K562 (cell line): Measurements from ENCODE around the gene ARFGEF2. TPM values are rescaled to one million over a fixed set of nuclear protein-coding genes. Genes with fewer than 3 reads are reported as not detected.

Experiments used
- ATAC-seq: fragments of 200-7000 bp; cut with Tn5 transposase; 3 replicates; pipeline ENCODE4 v1.9.1; 2020; ENCODE audit warnings: moderate library complexity
- BruUV-seq: library from RNA; stranded (reverse); fragments of 400-500 nt; replicated peaks from 2 replicates; lab custom pipeline; 2021; lab: Mats Ljungman, UMichigan
- CTCF ChIA-PET: fragments of 300-600 bp; formaldehyde crosslinking; extraction: SDS; loops from one replicate; lab custom pipeline; 2021; ENCODE audit warnings: low intra/inter-chr PET ratio; lab: Yijun Ruan, JAX
- POLR2A ChIA-PET: fragments of 300-600, 350-650 bp; sonication (Branson Sonifier 250); formaldehyde crosslinking; extraction: SDS; loops from one replicate; lab custom pipeline; 2021; ENCODE audit warnings: antibody characterized with exemption, inconsistent platforms; lab: Yijun Ruan, JAX
- DNase-seq, 4 experiments: peaks; one replicate each; pipeline versions ENCODE4 v3.0.0 to v3.0.0-alpha.2; 2011 to 2018; ENCODE audit warnings: low spot score in 3 of 4, mixed read lengths in 3 of 4; ENCODE audit errors: extremely low read depth in 1 of 4
- FAIRE-seq: peaks from 2 replicates; lab custom pipeline; 2011; peaks lifted over from hg19 to GRCh38; lab: Jason Lieb, UNC
- H2AFZ ChIP-seq: 2 replicates; pipeline ENCODE4 v1.6.0; 2011; ENCODE audit warnings: low read depth, low read length, control low read depth, inconsistent platforms
- H3K27ac ChIP-seq: fragments of 200-600 bp; 3 replicates; pipeline ENCODE4 v1.8.0; 2011; ENCODE audit warnings: low read depth, mild to moderate bottlenecking, control low read depth, inconsistent platforms, low read length, moderate library complexity, mixed read lengths; ENCODE audit errors: extremely low read depth
- H3K27me3 ChIP-seq, 2 experiments: fragments of 300-600 bp in 1 of 2; 2 replicates in 1 of 2; 3 replicates in 1 of 2; pipeline versions ENCODE4 v1.6.0 to v1.8.0; 2011; ENCODE audit warnings: inconsistent platforms in 2 of 2, low read length in 2 of 2, mild to moderate bottlenecking in 1 of 2, mixed read lengths in 1 of 2, moderate library complexity in 1 of 2; ENCODE audit not compliant: control insufficient read depth in 2 of 2, insufficient read depth in 2 of 2
- H3K36me3 ChIP-seq: fragments of 300-600 bp; 3 replicates; pipeline ENCODE4 v1.8.0; 2011; ENCODE audit warnings: mild to moderate bottlenecking, low read length, inconsistent platforms; ENCODE audit not compliant: control insufficient read depth, insufficient read depth
- H3K4me1 ChIP-seq, 2 experiments: fragments of 200-600 bp in 1 of 2; replicated peaks in 1 of 2; 2 replicates in 1 of 2; 3 replicates in 1 of 2; pipeline versions ENCODE4 v1.5.1 to v1.8.0; 2011; ENCODE audit warnings: inconsistent platforms in 2 of 2, low read length in 2 of 2, mild to moderate bottlenecking in 1 of 2, mixed read lengths in 1 of 2, moderate library complexity in 1 of 2; ENCODE audit not compliant: control insufficient read depth in 2 of 2, insufficient read depth in 2 of 2
- H3K4me2 ChIP-seq: 2 replicates; pipeline ENCODE4 v1.6.1; 2011; ENCODE audit warnings: low read length, control low read depth, inconsistent platforms, mixed read lengths; ENCODE audit not compliant: insufficient read depth
- H3K4me3 ChIP-seq: fragments of 200-600 bp; sonication (generic), shearing (Covaris generic); 2 replicates; pipeline ENCODE4 v1.5.1; 2016; ENCODE audit warnings: control low read depth, inconsistent platforms
- H3K79me2 ChIP-seq: fragments of 200-600 bp; 3 replicates; pipeline ENCODE4 v1.8.0; 2011; ENCODE audit warnings: low read length, inconsistent platforms; ENCODE audit not compliant: control insufficient read depth, insufficient read depth
- H3K9ac ChIP-seq, 2 experiments: 2 replicates each; pipeline versions ENCODE4 v1.6.0 to v1.6.1; 2011; ENCODE audit warnings: low read depth in 2 of 2, low read length in 2 of 2, control low read depth in 1 of 2, inconsistent platforms in 1 of 2, mild to moderate bottlenecking in 1 of 2, mixed read lengths in 1 of 2; ENCODE audit not compliant: insufficient read depth in 1 of 2
- H3K9me1 ChIP-seq: one replicate; pipeline ENCODE4 v1.6.0; 2011; ENCODE audit warnings: inconsistent platforms, mild to moderate bottlenecking, low read length, moderate library complexity; ENCODE audit not compliant: control insufficient read depth, insufficient read depth
- H3K9me3 ChIP-seq: replicated peaks from 2 replicates; pipeline ENCODE4 v1.5.1; 2011; ENCODE audit warnings: low read depth, low read length, inconsistent platforms; ENCODE audit not compliant: control insufficient read depth, insufficient read depth
- H4K20me1 ChIP-seq: replicated peaks from 2 replicates; pipeline ENCODE4 v1.6.1; 2011; ENCODE audit warnings: low read length, inconsistent platforms, mixed read lengths; ENCODE audit not compliant: control insufficient read depth, insufficient read depth
- CBX1 ChIP-seq: sonication (generic); IDR thresholded peaks from 2 replicates; pipeline ENCODE4 v1.6.1; 2016; ENCODE audit warnings: antibody characterized with exemption, low read depth, mild to moderate bottlenecking
- HEY1 ChIP-seq: fragments of 250-450 bp; sonication (Bioruptor Pico); IDR thresholded peaks from 2 replicates; pipeline ENCODE4 v1.5.0; 2020; ENCODE audit warnings: mild to moderate bottlenecking, moderate library complexity, borderline replicate concordance
- NBN ChIP-seq: fragments of 450-650 bp; IDR thresholded peaks from 2 replicates; pipeline ENCODE4 v1.6.1; 2016; ENCODE audit warnings: low read depth, mild to moderate bottlenecking
- PTTG1 ChIP-seq: fragments of 450-650 bp; IDR thresholded peaks from 2 replicates; pipeline ENCODE4 v1.6.1; 2016; ENCODE audit warnings: low read depth, mild to moderate bottlenecking, missing genetic modification characterization, missing compliant biosample characterization
- SAFB2 ChIP-seq: fragments of 200-400 bp; formaldehyde crosslinking; IDR thresholded peaks from 2 replicates; pipeline ENCODE4 v1.6.1; 2018; ENCODE audit warnings: borderline replicate concordance, low read length, low read depth, moderate library complexity; ENCODE audit not compliant: severe bottlenecking
- ZNF324 ChIP-seq: fragments of 250-450 bp; sonication (Bioruptor Pico); IDR thresholded peaks from 2 replicates; pipeline ENCODE4 v1.4.0; 2020; ENCODE audit warnings: mild to moderate bottlenecking
- ZNF41 ChIP-seq: fragments of 250-450 bp; sonication (Bioruptor Pico); conservative IDR thresholded peaks from 2 replicates; pipeline ENCODE4 v1.4.0; 2020; ENCODE audit warnings: mild to moderate bottlenecking
- WGBS: fragments of 100-300 bp; shearing (Covaris generic); methylation state at CpG from one replicate; pipeline ENCODE4 v1.1.6; 2016; ENCODE audit warnings: low coverage, mixed read lengths; ENCODE audit not compliant: insufficient coverage; ENCODE audit errors: missing lambda C conversion rate; 5-methylcytosine and 5-hydroxymethylcytosine counted together
- in situ Hi-C: fragments of 300-500 bp; cut with MboI; formaldehyde crosslinking; loops from 4 replicates; pipeline ENCODE4 v1.15.0; 2018; ENCODE audit warnings: inconsistent platforms, mixed read lengths
- intact Hi-C: fragments of 100-400 bp; cut with micrococcal nuclease; formaldehyde crosslinking; loops from 2 replicates; pipeline ENCODE4 v1.14.2; 2022
- polyA plus RNA-seq, 8 experiments: library from polyadenylated mRNA; depleted of rRNA in 4 of 8; stranded (reverse) in 5 of 8; unstranded in 3 of 8; fragments of >200 nt; fragmentation: Nextera tagmentation in 2 of 8; fragmentation: Illumina TruSeq in 1 of 8; extraction: Ambion mirVana in 2 of 8; extraction: Trizol in 1 of 8; gene quantifications; 2 replicates each; pipeline versions ENCODE4 v1.2.1 to v1.2.3, GENCODE V29; 2011 to 2014; ENCODE audit warnings: inconsistent platforms in 1 of 8, missing spikeins in 1 of 8
- total RNA-seq, 7 experiments: library from RNA; depleted of rRNA in 6 of 7; stranded (reverse); fragments of >200 nt in 6 of 7; fragmentation: Illumina TruSeq in 2 of 7; extraction: Trizol in 2 of 7; gene quantifications; 2 replicates each; pipeline versions ENCODE4 v1.2.1 to v1.2.3, GENCODE V29; 2011 to 2021; ENCODE audit warnings: low replicate concordance in 1 of 7
- TF ChIP-seq, protein P1 (sequence below): fragments of 250-450 bp; sonication (Bioruptor Pico); IDR thresholded peaks from 2 replicates; pipeline ENCODE4 v1.4.0; 2020; ENCODE audit warnings: mild to moderate bottlenecking

ARFGEF2 gene
- total and polyA plus RNA-seq, 9 of the 15 experiments (the other 6 are each of a cell fraction or from before 2014, with no cell fraction given): 4.2 to 18.8 (median 13.7) TPM

DNA sequence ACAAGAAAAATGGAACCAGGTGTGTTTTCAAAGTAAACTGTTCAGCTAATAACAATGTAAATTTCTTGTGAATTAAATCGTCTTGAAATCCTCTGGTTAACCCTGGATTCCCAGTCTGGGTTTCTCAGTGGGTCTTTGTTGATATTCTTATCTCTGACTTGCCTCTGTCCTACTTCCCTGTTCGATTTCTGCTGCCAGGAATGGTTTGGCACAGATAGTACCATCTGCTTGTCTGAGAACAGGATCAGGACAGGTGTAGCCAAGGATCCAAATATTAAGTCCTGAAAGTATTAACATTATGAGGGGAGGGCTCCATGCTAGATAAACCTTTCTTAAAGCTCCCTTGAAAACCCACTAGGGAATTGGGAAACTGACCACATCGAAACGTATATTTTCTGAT lies 30.1 kb downstream of the ARFGEF2 start:
- peaks cover 78% of the 10 kb centered on the region for H3K36me3 ChIP-seq
- no peak for FAIRE-seq
- no peak overlapping the region for H3K4me3 ChIP-seq
- no peak overlapping the region for H2AFZ ChIP-seq
- 0 out of 2 replicates have a peak, but pooled peaks cover 3% of the 10 kb centered on the region for H4K20me1 ChIP-seq
- no peaks in the 10 kb centered on the region for H3K79me2 ChIP-seq
- CTCF ChIA-PET: no interaction called here
- WGBS: 78% methylated on average over 4 of the region's 4 CpGs
- no peak for DNase-seq
- no peak overlapping the region for H3K27ac ChIP-seq
- H3K27me3 ChIP-seq: no peaks in the 10 kb centered on the region
- no peaks in the 10 kb centered on the region for H3K9me1 ChIP-seq
- H3K4me2 ChIP-seq: no peak overlapping the region
- ATAC-seq: no peak
- no peaks in the 10 kb centered on the region for H3K9me3 ChIP-seq
- H3K9ac ChIP-seq: no peak overlapping the region
- in situ Hi-C loops (no loop called here), intact Hi-C loops (no loop called here)
- peaks cover 4 to 7% of the 10 kb centered on the region in 2 experiments; a peak in 3 of 5 replicates for H3K4me1 ChIP-seq
- POLR2A ChIA-PET: no interaction called here
- no TSS peak for BruUV-seq
- TF ChIP-seq ZNF324 (CRISPR knock-in tag) (no peak), ZNF41 (CRISPR knock-in tag) (no peak), SAFB2 (no peak), PTTG1 (no peak)
- TF ChIP-seq, all 486 proteins: peak for 0

DNA sequence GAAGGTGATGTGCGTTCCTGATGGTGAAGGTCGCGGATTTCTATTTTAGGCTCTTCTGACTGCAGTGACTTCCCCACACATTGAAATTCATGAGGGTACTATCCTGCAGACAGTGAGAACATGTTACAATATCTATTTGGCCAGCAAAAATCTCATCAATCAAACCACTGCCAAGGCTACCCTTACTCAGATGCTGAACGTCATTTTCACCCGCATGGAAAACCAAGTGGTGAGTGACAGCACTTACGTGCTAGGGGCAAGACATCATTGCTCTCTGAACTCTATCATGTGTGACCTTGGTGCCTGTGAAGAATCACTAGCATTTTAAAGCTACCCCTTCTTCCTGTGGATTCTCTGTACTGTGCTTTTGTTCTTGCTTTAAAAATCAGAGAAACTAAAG lies 31.1 kb downstream of the ARFGEF2 start:
- 95% methylated on average over 6 of the region's 6 CpGs for WGBS
- Histone ChIP-seq H3K9me3 (no peaks in the 10 kb centered on the region), H3K4me3 (no peak overlapping the region), H3K4me1 (peaks cover 4 to 9% of the 10 kb centered on the region in 2 experiments; a peak in 3 of 5 replicates), H2AFZ (no peak overlapping the region), H3K27me3 (no peaks in the 10 kb centered on the region), H3K9ac (no peak overlapping the region), H3K9me1 (peaks cover 2% of the 10 kb centered on the region), H4K20me1 (0 out of 2 replicates have a peak, but pooled peaks cover 3% of the 10 kb centered on the region), H3K27ac (no peak overlapping the region), H3K36me3 (peaks cover 85% of the 10 kb centered on the region), H3K4me2 (no peak overlapping the region), H3K79me2 (no peaks in the 10 kb centered on the region)
- intact Hi-C loops: no loop called here
- in situ Hi-C loops: no loop called here
- no peak for ATAC-seq
- ChIA-PET CTCF (no interaction called here), POLR2A (no interaction called here)
- DNase-seq: no peak
- TF ChIP-seq, protein P1, sequence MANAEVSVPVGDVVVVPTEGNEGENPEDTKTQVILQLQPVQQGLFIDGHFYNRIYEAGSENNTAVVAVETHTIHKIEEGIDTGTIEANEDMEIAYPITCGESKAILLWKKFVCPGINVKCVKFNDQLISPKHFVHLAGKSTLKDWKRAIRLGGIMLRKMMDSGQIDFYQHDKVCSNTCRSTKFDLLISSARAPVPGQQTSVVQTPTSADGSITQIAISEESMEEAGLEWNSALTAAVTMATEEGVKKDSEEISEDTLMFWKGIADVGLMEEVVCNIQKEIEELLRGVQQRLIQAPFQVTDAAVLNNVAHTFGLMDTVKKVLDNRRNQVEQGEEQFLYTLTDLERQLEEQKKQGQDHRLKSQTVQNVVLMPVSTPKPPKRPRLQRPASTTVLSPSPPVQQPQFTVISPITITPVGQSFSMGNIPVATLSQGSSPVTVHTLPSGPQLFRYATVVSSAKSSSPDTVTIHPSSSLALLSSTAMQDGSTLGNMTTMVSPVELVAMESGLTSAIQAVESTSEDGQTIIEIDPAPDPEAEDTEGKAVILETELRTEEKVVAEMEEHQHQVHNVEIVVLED (CRISPR knock-in tag): no peak
- no peak for TF ChIP-seq CBX1
- no peak for TF ChIP-seq HEY1
- no peak for TF ChIP-seq NBN
- FAIRE-seq: no peak
- no TSS peak for BruUV-seq
